ENCODE data around the gene PRPF19.

Gene PRPF19

DNA sequence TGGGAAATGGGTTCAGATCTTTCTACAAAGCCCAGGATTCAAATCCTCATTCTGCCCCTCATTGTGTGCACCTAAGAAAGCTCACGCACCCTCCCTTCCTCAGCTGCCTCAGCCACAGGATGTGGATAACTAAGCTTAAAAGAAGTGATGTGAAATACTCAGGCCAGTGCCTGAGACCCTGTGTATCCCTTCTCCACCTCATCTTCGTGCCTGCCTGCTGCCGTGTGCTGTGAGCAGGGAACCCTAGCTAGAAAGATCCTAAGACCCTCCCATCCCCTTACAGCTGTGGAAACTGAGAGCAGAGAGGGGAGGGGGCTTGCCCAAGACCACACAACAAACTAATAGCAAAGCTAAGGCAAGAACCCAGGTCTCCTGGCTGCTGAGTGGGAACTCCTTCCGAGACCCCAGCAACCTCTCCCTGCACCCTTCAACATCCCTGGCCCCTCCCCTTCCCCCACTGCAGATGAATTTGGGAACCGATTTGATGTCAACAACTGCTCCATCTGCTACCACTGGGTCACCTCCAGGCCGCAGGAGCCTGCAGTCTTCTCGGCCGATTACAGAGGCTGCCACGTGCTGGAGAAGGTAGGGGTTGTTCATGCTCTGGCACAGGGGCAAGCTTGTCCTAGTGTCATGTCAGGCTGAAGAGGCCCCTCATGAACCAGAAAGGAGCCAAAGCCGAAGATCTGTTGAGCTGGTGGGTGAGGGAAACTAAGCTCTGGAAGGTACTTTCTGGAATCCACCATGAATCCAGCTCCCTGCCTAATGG is 37.5 kb downstream of the PRPF19 start:
- H3K4me3 ChIP-seq (ENCODE audit: low read length), result no peak overlapping the region
- DNase-seq (ENCODE audit: low read depth, low spot score), result peak; percentile 68

DNA sequence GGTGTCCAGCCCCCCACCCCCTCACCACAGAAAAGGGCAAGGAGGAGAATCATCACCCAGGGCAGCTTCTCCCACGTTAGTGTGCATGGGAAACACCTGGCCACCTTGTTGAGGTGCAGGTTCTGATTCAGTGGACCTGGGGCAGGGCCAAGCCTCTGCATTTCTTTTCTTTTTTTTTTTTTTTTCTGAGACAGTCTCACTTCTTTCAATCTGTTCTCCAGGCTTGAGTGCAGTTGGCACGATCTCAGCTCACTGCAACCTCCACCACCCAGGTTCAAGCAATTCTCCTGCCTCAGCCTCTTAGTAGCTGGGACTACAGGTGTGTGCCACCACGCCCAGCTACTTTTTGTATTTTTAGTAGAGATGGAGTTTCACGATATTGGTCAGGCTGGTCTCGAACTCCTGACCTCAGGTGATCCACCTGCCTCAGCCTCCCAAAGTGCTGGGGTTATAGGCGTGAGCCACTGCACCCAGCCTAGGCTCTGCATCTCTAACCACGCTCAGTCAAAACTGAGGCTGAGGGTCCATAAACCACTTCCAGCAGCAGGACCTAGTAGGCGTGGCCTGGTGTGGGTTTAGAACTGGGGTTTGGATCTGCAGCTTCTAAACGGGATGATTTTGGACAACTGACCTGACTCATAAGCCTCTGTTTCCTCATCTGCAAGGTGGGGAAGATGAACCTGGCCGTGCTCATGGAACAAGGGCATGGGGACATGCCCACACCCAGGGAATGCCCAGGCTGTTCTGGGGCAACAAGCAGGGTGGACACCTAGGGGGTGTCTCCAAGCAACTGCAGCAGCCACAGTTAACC is 38.3 kb downstream of the PRPF19 start:
- no peak overlapping the region for H3K4me3 ChIP-seq (ENCODE audit: low read length)
- DNase-seq (ENCODE audit: low read depth, low spot score), result no peak

DNA sequence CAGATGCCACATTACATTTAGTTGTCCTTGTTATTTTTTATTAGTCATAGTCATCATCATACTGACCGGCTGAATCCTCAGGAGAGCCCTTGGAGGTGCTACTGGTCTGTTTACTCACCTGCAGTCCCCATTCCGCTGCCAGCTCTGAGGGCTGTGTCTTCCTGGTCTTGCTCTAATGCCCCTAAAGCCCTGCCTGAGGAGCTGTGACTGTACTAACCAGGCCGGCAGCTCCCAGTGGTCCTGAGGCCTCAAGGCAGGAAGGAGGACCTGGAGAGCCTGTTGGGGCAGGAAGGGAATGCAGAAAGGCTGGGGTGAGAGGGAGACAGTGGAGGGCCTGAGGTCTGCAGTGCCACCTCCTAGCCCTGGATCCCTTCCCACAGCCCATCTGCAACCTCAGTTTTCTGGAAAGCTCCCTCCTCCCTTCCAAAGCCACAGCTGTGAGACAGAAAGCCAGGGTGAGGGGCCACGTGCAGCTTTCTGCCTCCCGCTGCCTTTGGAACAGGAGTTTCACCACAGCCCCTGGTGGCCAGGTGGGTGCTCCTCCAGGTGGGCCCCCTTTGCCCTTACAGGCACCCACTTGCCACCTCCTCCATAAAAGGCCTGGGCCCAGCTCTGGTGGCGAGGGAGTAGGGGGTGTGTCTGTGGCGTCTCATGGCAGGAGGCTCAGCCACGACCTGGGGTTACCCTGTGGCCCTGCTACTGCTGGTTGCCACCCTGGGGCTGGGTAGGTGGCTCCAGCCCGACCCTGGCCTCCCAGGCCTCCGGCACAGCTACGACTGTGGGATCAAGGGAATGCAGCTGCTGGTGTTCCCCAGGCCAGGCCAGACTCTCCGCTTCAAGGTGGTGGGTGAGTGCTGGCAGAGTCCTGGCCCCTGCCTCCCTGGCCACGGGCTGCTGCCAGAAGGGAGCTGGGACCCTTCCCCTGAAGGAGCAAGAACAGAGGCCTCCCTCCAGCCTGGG is 39.2 kb downstream of the PRPF19 start, which contains the start of gene ZP1:
ZP1 (plus strand) TSS at position 632 of the 960 bp plus-strand sequence; CDS start at position 652, 20 bp downstream.
- peak; percentile 44 for DNase-seq (ENCODE audit: low read depth, low spot score)
- no peak within 1 kb of the TSS for H3K4me3 ChIP-seq (ENCODE audit: low read length)

DNA sequence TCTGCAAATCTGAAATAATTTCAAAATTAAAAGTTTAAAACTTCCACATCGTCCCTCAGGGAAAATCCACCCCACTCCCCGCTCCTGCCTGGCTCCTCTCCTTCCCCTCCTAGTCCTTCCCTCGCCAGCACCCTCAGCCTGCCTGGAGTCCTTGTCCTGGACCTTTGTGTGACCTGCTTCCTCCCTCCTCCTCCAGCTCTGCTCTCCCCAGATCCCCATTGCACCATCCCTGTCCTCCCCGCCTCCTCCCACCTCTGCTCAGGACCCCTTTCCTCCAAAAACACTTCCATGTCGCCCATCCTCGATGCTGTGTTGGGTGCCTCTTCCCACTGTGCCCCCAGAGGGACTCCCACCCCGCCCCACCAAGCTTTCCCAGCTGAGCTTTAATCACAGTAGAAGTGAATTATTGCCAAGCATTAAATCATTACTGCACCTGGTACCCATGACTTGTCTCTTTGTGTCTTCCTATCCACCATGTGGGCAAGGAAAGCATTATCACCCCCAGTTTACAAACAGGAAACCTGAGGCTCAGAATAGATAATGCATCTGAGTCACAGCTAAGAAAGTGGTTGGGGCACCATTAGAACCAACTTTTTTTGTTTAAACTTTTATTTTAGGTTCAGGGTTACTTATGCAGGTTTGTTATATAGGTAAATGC is 41.4 kb downstream of the PRPF19 start:
- peak; percentile 80 for DNase-seq (ENCODE audit: low read depth, low spot score)
- H3K4me3 ChIP-seq (ENCODE audit: low read length), result no peak overlapping the region

DNA sequence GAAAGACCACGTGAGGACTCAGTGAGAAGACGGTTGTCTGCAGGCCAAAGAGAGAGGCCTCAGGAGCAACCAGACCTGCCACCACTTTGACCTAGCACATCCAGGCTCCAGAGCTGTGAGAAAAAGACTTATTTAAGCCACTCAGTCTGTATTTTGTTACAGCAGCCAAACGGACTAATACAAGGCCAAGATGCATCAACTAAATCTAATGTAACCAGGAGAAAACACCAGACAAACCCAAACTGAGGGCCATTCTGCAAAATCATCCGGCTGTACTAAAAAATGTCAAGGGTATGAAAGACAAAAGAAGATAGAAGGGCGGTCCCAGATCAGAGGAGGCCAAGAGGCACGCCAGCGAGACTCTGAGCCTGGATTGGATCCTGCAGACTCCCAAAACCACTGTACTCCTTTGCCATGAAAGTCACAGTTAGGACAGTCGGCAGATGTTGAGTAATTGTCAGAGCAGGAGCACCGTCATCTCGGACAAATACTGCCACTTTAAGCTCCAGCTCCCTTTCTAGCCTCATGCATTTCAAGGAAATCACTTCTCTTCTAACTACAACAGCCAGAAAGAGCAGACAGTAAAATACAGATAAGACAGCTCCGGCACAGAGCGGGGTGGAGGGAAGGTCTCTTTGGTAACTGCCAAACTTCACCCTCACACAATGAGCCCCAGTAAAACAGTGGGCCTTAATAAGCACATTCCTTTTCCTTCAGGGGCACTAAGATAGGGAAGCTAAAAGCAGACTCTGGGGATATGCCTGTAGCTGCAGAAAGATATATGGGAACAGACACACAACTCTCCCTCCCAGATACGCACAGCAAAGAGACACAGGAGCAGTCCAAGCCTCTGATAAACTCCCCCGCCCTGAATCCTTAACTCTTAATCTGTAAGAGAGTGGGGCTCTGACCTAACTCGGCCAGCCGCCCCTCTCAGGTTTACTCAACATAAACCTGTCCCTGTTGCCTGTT is 42.5 kb downstream of the PRPF19 start:
- H3K4me3 ChIP-seq (ENCODE audit: low read length), result no peak overlapping the region
- no peak for DNase-seq (ENCODE audit: low read depth, low spot score)

DNA sequence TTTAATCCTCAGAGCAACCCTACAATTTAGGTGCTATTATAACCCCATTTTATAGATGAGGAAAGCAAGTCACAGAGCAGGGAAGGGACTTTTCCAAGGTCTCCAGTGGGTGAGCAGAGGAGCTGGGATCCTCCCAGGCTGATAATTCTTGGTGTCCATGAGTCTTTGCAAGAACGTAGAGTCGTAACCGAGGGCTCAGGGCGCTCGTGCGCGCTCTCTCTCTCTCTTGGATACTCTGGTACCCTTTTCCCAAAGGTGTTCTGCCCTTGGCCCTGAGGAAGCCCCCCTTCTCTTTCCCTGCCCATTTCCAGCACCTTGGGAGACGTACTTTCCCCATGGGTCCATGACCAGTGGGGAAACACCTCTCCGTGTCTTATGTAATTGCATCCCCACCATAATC is 44.2 kb downstream of the PRPF19 start:
- no peak for DNase-seq (ENCODE audit: low read depth, low spot score)
- no peak overlapping the region for H3K4me3 ChIP-seq (ENCODE audit: low read length)

DNA sequence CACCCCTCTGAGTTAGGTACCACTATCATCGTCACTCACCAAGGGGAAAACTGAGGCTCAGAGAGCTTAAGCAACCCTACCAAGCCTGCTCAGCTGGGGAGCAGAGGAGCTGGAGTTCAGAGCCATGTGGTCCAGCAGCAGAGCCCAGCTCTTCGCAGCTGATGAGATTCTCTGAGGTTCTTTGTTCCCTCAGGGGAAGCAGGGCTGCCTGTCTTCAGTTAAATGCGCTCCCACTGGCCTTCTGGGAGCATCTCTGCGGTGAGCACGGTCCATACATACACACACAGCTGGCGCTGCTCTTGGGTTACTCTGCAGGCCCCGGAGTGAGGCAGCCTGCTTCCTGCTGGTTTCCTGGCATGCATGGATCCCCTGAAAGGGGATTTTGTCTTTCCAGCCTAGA is 45.4 kb downstream of the PRPF19 start:
- H3K4me3 ChIP-seq (ENCODE audit: low read length), result no peak overlapping the region
- no peak for DNase-seq (ENCODE audit: low read depth, low spot score)

DNA sequence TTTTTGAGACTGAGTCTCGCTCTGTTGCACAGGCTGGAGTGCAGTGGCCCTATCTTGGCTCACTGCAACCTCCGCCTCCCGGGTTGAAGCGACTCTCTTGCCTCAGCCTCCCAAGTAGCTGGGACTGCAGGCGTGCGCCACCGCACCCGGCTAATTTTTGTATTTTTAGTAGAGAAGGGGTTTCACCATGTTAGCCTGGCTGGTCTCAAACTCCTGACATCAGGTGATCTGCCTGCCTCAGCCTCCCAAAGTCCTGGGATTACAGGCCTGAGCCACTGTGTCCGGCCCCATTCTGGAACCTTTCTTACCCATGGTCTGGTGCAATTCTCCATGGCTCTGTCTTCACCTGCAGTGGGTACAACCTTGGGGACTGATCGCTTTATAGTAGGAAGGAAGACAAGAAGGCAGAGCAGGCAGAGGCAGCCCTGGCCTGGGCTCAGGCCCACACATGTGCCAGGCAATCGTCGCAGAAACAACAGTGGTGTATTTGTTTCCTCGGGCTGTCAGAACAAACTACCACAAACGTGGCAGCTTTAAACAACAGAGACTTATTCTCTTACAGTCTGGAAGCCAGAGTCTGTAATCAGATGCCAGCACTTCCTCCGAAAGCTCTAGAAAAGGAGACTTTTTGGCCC is 46.7 kb downstream of the PRPF19 start:
- no peak overlapping the region for H3K4me3 ChIP-seq (ENCODE audit: low read length)
- DNase-seq (ENCODE audit: low read depth, low spot score), result no peak

DNA sequence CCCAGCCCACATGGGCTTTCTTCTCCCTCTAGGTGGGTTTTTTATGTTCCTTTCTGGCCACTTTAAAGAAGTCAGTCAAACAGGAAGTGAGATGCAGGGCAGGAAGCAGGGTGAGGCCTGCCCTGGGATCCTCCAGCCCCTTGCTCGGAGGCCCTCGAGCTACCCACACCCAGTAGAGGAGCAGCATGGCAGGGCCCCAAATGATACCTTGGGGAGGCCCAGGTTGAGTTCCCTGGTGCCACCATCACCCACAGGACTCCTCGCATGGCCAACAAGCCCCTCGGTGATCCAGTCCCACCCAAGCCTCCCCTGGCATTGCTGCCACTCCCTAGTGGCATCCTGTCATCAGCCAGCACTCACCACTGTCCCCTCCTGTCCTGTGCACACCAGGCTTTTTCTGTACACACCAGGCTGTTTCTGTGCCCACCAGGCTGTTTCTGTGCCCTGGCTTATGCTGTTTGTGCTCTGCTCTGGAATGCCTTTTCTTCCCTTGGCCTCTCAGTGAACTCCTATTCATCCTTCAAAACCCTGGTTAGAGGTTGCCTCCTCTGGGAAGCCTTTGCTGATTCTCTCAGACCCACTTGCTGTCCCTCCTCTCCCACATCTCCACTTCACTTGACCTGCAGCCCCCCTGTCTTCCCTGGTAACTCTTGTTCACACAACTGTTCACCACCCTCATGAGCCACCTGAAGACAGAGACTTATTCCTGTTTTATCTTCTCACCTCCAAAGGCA is 47.5 kb downstream of the PRPF19 start:
- H3K4me3 ChIP-seq (ENCODE audit: low read length), result peak overlapping the region; percentile 13; the same call in 1 of the 2 replicates
- DNase-seq (ENCODE audit: low read depth, low spot score), result peak; percentile 80

DNA sequence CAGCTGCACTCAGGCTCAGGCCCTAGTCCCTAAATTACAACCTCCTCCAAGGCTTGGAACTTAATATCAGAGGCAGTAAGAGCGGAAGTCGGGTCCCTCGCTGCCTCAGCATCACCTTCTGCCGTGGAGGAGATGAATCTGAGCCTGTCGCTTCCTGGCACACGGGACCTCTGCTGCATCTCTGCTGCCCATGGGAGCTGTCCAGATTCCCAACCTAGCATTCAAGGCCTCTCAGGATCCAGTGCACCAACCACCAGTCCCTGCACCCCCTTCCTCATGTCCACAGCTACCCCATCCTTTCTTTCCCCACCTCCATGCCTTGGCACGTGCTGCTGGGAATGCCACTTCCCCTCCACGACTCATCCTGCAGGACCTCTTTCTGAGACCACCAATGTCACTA is 48.1 kb downstream of the PRPF19 start:
- H3K4me3 ChIP-seq (ENCODE audit: low read length), result peak overlapping the region; percentile 13
- DNase-seq (ENCODE audit: low read depth, low spot score), result no peak

DNA sequence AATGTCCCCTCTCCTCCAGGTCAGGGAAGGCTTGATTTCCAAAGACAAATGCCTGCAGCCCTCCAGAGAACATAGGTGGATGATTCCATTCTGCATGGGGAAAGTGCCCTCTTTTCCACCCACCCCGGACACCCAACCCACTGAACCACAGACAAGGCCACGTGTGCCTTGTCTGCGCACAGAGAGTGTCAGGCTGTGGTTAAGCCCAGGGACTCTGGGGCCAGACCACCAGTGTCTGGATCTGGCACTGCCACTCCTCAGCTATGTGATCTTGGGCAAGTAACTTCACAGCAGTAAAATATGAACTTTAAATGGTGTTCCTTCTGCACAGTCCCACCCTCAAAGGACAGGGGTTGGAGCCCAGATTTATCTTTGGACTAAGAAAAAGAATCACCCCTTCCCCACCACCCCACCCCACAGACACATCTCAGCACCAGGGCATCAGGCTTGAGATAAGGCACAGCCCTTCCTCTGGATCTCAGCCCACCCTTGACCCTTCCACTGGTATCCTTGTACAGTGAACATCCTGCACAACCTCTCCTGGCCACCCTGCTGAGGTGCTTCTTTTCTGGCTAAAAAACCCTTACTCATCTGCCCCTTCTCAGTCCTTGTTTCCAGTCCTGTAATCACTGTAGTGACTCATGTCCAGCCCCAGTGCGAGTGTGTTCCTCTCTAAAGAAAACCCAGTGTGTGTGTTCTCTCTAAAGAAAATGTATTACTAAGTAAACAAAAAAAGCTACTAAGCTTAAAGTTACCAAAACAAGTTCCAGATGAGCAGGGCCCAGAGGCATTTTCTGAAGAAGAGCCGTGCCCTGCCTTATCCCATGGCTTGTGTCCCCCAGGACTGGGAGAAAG is 48.8 kb downstream of the PRPF19 start:
- H3K4me3 ChIP-seq (ENCODE audit: low read length), result no peak overlapping the region
- DNase-seq (ENCODE audit: low read depth, low spot score), result no peak

DNA sequence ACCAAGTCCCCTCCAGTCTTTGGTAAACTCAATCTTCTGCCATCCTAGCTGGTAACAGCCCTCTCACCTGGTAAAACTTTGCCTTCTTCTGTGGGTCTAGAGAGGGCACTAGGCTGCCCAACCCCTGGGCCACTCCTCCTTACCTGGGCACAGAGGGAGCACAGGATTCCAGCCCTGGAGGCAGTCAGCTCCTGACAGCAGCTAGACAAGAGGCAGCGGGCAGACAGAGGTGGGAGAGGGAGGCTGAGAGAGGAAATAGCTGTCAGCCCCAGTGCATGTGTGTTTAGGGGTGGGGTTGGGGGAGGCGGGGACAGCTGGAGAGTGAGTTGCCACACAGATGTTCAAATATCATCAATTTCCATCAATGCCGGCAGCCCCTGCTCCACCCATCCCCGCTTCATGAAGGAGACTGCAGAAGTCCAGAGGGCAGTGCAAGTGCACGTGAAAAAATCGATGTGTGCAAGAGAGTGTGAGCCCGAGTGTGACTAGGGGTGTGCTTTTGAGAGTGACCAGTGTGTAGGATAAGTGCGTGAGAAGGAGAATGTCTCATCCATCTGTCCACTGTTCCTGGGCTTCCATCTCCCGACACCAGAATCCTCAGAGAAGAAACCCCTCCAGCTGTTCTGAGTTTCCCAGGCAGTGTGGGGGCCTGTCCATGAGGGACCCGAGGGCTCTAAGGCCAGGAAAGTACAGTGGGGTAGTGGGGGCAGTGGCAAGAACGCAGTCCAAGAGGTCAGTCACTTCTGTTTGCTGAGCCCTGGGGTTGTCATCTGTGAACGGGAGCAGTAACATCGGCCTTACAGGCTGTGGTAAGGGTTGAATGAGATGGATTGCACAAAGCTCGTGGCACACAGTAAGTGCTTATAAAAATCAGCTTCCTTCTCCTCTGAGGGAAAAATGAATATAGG is 50.4 kb downstream of the PRPF19 start, which contains the start of gene PTGDR2:
PTGDR2 (minus strand) TSS at position 225 of the 908 bp plus-strand sequence. CDS start 2,228 bp downstream, outside the sequence.
- DNase-seq (ENCODE audit: low read depth, low spot score), result no peak

DNA sequence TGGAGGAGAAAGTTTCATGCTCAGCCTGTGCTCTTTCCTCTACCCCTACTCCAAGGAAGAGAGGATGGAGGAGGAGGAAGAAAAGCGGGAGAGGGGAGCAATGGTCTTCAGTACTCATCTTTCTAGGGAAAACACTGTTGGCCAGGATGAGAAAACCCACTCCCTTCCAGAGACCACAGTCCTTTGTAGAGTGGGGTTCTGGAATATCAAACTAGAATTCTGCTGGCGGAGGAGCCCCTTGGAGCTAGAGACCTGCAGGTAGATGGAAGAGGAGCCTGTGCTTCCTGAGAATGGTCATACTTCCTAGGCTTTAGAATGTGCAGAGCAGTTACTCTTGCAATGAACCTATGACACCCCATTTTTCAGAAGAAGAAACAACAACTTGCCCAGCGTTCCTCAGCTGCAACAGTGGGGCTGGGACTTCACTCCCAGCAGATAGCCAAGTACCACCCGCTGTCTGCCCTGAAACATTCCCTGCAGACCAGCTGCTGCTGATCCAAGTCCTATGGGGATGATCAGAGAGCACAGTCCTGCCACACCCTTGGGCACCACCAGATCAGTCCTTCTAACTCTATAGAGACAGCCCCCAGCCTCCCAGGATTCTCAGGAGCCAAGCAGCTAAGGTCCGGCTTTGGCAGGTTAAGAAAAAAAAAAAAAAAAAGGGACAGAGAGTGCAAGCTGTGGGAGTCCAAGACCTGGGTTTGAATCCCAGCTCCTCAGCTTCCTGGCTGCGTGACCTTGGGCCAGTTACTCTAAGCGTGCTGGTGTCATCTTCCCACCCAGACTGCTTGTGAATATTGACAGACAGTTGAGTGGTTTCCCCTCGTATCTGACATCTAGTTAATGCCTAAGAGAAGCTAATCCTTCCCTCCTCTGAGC is 51.3 kb downstream of the PRPF19 start:
- DNase-seq (ENCODE audit: low read depth, low spot score), result no peak
- no peak overlapping the region for H3K4me3 ChIP-seq (ENCODE audit: low read length)

More for the DNA sequence above, 50.4 kb downstream of the PRPF19 start, which contains the start of gene PTGDR2:
- H3K4me3 ChIP-seq (ENCODE audit: low read length), result no peak within 1 kb of the TSS

All from Jurkat, Clone E6-1 (cell line).